NCI-H187 treated with DMSO at 0.1 percent for 48 hours (cell line): Measurements from ENCODE around the gene LUC7L.
A peak's percentile ranks its signal among the peaks of the same experiment; 100 is the strongest.
"Not testable (repeated sequence)": the region's sequence is repeated elsewhere in the genome, so short reads cannot be mapped to it uniquely, and the experiment has no call there.

Experiments used
- DNase-seq: peaks from one replicate; lab custom pipeline; 2025; lab: John Stamatoyannopoulos, UW

Gene LUC7L, protein sequence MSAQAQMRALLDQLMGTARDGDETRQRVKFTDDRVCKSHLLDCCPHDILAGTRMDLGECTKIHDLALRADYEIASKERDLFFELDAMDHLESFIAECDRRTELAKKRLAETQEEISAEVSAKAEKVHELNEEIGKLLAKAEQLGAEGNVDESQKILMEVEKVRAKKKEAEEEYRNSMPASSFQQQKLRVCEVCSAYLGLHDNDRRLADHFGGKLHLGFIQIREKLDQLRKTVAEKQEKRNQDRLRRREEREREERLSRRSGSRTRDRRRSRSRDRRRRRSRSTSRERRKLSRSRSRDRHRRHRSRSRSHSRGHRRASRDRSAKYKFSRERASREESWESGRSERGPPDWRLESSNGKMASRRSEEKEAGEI

DNA sequence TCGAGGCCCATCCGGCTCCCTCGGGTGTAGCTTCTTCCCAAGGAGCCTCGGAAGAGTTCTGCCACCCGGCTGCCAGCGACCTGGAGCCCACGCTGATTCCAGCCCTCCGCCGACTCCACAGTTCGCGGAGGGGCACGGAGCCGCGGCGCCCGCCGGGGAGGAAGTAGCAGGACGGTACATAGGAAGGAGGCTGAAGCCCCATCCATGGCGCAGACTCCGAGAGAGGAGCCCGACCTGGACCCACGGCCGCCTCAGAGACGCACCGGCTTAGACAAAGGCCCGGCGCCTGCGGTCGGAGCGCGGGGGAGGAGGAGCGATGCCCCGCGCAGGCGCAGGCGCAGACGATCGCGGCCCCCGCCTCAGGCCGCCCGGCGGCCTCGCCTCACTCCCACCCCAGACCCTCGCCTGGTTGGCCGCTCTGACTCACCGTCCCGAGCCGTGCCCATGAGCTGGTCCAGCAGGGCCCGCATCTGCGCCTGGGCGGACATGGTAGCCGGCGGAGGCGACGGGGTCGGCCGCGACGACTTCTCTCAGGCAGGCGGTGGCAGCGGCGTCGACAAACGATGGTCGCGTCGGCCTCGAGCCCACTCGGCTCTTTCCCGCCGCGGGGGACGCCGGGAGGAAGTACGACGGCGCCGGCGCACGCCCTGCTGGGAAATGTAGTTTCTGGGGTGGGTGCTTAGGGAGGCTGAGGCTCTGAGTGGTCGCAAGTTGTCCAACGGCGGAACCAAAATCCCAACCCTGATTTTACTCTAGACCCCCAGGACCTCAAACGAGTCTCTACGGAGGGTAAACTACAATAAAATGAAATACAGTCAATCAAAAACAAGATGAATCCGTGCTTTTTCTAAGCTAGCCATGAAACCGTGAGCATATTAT lies at the start of gene LUC7L:
LUC7L (minus strand) TSS at position 598 of the 879 bp plus-strand sequence; CDS start at position 488, 110 bp downstream.
- DNase-seq, result peak; percentile 55

- no peak for DNase-seq
Measured at GRCh38 chr16:278863-279366, 49.7 kb upstream of the LUC7L start.

DNA sequence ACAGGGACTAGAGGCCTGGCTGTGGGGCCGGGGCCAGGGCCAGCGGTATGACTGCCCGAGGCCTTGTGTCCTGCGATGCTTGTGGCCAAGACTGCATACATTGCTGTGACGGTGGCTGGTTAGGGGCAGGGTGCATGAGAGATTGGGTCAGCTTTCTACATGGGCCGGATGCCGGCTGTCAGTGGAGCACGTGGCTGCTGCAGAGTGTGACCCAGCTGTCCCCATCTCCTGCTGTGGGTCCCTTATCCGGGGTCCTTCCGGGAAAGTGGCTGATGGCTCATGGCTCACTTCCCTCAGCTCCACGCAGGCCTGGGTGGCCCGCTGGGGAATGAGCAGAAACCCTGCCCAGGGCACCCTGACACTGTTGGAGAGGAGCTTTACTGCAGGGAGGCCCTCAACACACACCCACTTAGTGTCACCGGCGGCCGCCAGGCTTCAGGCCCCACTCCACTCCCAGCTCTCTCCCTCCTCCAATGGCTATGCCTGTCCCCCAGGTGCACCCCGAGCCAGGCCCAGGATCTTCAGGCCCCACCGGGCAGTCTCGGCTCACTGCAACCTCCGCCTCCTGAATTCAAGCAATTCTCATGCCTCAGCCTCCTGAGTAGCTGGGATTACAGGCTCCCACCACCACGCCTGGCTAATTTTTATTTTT lies 47.3 kb upstream of the LUC7L start:
- no peak for DNase-seq

DNA sequence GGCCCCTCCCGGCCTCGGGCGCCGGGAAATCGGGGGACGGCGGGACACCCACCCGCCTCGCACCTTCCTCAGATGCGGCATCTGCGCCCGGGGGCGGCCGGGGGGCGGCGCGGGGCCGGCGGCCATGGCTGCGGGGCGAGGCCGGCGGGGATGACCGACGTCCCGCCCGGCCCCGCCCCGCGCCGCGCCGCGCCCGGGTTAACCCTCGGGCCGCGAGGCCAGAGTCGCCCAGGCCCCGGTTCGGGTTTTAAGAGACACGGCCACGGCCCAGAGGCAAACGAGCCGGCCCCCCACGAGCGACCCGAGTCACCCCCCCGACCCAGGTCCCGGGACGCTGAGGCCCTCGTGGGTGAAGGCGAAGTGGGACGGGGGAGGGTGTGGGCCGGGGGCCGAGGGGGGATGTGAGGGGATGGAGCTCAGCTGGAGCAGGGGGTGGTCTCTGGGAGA lies 46.6 kb upstream of the LUC7L start, which contains the start of gene RGS11:
RGS11 (minus strand) TSS at position 159 of the 447 bp plus-strand sequence; CDS start at position 126, 33 bp downstream.
- no peak for DNase-seq

DNA sequence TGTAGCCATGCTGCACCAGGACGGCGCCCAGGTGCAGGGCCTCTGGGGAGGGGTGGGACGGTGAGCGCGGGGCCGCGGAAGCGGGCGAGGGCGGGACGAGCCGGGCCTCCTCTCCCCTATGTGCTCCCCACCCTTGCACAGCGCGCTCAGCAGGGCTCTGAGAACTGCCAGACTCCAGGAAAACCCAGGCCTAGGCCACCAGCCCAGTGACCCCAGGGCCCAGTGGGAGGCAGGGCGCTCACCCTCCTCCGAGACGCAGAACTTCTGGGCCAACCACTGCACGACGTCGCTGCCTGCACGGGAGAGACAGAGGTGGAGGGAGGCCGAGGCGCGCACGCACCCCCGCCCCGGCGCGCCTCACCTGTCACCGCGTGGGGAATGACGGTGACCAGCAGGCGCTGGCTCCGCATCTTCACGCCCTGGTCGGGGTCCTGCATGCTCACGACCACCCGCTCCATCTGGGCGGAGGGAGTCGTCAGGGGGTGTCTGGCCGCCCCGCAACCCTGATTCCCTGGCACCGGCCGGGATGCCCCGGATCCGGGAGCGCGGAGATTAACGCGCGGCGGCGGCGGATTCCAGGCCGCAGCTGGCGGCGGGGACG lies 45.9 kb upstream of the LUC7L start:
- no peak for DNase-seq

DNA sequence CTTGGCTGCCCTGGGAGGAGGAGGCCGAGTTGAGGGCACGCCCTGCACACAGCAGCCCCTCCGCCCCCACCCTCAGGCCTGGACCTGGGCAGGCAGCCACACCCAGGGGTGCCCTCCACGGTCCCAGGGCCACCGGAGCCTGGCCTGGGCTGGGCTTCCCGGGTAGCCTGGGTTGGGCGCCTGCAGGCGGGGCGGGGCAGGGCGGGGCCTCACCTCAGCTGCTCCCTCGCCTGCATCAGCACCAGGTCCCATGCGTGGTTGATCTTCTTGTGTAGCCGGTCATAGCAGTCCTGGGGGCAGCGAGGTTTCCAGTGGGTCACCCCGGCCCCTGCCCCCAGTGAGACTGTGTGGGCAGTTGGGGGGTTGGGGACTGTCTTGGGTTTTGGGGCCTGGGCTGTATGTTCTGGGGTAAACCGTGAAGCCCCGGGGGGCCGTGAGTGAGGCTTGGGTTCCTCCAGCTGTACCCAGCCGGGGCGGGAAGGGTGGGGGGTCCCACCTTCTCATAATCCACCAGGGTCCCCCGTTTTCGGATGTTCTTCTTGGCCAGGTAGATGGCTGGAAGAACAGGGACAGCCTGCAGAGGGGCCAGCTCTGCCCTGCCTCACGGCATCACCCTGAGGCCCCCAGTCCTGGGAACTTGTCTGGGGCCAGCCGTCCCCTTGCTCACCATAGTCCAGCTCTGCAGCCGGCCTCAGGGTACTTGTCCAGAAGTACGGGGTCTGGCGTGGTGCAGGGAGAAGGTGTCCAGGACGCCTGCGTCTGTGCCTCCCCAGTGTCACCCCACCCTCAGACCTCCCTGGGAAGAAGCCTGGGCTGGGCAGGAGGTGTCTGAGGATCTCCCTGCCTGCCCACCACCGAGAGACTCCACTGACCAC lies 44.5 kb upstream of the LUC7L start:
- no peak for DNase-seq

DNA sequence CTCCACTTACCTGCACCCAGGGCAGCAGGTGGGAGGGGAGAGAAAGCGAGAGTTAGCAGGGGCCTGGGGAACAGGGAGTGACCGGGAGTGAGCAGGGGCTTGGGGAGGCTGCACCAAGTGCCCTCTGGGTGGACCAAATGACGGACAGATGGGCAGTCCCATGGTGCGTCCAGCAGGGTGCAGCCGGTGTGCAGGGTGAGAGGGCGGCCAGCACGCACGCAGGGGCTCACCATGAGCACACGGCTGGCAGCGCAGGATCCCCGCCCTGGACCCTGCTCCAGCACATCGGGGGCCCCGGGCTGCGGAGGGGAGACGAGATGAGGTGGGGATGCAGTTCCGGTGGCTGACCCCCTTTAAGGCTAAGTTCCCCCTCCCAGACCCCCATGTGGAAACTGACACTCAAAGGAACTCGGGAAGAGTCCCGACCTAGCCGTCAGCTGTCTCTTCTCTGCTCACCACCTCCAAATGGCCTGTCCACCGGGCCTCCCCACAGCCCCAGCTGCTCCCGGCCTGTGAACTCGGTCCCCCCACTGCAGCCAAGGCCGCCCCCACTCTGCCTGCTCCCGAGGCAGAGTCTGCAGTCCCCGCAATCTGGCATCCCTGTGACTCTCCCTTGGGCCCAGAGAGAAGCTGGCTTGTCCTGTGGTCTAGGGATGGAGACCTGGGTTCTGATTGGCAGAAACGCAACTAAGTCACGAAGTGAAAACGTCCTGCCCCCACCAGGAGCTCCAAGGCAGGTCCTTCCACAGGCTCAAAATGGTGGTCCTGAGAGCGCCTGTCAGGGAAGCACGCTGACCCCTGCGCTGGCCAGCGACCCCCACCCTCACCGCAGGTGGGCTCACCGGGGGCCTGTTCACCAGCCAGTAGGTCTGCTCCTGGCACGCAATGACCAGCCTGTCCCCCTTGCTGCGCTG lies 43.6 kb upstream of the LUC7L start:
- DNase-seq, result no peak

- DNase-seq, result no peak
Measured at GRCh38 chr16:270381-271255, 41.4 kb upstream of the LUC7L start.

- no peak for DNase-seq
Measured at GRCh38 chr16:269061-269796, 40.0 kb upstream of the LUC7L start.

DNA sequence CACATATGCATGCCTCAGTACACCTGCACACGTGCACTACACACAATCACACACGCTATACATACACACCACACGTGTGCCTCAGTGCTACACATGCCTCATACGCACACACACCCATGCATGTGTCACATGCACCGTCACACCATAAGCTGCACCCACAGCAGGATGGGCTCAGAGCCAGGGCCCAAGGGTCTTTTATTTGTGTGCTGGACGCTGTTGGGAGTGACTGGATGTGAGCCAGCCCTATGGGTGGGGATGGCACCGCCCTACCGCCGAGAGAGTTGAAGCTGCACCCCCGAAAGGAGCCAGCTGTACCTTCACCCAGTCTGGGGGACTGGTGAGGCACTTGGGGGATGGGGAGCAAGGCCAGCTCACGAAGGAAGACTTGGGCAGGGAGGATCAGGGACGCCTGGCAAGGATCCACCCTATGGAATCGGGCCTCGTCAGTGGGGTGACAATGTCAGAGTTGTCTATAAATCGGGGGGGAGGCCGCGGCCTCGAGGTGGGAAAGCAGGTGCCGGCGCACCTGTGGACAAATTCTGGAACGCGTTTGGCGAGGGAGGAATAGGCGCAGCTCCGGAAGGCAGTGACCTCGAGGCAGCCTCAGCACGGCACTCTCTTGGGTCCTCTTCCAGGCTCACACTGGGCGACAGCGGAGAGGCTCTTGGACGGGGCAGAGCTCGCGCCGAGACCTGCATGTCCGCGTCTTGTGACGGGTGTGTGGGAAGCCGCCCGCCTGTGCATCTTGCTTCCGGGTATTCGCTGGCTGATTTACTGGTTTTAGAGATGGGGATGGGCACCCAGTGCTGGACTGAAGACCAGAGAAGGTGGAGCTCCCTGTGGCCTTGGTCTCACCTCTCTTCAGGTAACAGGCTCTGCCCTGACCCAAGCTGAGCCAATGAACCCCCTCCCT lies 39.1 kb upstream of the LUC7L start:
- no peak for DNase-seq

DNA sequence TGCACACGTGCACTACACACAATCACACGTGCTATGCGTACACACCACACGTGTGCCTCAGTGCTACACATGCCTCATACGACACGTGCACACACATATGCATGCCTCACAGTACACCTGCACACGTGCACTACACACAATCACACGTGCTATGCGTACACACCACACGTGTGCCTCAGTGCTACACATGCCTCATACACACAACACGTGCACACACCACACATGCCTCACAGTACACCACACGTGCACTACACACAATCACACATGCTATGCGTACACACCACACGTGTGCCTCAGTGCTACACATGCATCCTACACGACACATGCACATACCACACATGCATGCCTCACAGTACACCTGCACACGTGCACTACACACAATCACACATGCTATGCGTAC lies 38.3 kb upstream of the LUC7L start:
- DNase-seq, result not testable (repeated sequence)

GRCh38 chr16:266258-267164 lies 37.3 kb upstream of the LUC7L start:
- DNase-seq, result no peak

DNA sequence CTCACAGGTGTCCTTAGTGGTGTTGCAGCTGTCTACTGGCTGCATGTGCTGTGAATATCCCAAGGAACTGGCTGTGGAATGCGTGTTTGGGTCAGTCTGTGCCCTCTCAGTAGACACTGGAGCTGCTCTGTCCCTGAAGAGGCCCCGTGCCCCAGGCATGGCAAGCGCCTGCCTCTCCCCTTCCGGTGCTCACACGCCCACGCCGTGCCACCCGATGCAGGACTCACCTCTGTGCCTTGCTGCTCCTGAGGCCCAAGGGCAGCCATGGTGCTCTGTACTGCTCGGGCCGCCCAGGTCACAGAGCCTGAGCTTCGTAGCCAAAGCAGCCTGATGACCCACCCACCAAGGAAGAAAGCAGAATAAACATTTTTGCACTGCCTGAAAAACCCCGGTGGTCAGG lies 36.5 kb upstream of the LUC7L start:
- no peak for DNase-seq

- DNase-seq, result no peak
Measured at GRCh38 chr16:265002-265529, 35.8 kb upstream of the LUC7L start.

GRCh38 chr16:264440-264951 lies 35.2 kb upstream of the LUC7L start:
- no peak for DNase-seq
